Measurements from ENCODE around the gene PTPN13. TPM values are rescaled to one million over a fixed set of nuclear protein-coding genes. Genes with fewer than 3 reads are reported as not detected.

Gene PTPN13
- total RNA-seq, 1 donor from 2014 or later, result 38.9 TPM

DNA sequence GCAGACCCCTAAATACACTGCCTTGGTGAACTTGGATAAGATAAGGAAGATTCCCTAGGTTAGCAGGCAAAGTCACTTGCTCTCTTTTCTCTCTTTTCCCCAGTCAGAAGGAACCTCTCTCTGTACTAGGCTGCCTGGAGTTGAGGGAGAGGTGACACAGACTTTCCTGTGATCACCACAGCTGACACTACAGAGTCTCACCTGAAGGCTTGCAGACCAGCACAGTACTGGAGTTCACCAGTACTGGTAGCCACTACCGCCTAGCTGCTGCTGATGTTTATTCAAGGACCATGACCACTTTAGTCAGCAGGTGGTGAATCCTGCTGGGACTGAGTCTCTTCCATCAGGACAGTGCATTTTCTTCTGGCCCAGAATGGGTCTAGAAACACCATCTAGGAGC lies 63.3 kb downstream of the PTPN13 start:
- Mint-ChIP-seq H3K4me3 (ENCODE audit: unreplicated experiment) (no peak overlapping the region), H3K4me1 (ENCODE audit: low read depth) (peaks cover 13% of the 10 kb centered on the region), H3K27me3 (ENCODE audit: low read depth) (no peaks in the 10 kb centered on the region), H3K9me3 (ENCODE audit: low read depth) (peaks cover 30% of the 10 kb centered on the region), H3K27ac (ENCODE audit: unreplicated experiment) (no peak overlapping the region), H3K36me3 (ENCODE audit: low read depth) (peaks cover 29% of the 10 kb centered on the region)
- no peak for DNase-seq (ENCODE audit: low spot score)
- TF ChIP-seq, protein P1, sequence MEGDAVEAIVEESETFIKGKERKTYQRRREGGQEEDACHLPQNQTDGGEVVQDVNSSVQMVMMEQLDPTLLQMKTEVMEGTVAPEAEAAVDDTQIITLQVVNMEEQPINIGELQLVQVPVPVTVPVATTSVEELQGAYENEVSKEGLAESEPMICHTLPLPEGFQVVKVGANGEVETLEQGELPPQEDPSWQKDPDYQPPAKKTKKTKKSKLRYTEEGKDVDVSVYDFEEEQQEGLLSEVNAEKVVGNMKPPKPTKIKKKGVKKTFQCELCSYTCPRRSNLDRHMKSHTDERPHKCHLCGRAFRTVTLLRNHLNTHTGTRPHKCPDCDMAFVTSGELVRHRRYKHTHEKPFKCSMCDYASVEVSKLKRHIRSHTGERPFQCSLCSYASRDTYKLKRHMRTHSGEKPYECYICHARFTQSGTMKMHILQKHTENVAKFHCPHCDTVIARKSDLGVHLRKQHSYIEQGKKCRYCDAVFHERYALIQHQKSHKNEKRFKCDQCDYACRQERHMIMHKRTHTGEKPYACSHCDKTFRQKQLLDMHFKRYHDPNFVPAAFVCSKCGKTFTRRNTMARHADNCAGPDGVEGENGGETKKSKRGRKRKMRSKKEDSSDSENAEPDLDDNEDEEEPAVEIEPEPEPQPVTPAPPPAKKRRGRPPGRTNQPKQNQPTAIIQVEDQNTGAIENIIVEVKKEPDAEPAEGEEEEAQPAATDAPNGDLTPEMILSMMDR (IDR thresholded peaks at IDR 0.05), result no peak

DNA sequence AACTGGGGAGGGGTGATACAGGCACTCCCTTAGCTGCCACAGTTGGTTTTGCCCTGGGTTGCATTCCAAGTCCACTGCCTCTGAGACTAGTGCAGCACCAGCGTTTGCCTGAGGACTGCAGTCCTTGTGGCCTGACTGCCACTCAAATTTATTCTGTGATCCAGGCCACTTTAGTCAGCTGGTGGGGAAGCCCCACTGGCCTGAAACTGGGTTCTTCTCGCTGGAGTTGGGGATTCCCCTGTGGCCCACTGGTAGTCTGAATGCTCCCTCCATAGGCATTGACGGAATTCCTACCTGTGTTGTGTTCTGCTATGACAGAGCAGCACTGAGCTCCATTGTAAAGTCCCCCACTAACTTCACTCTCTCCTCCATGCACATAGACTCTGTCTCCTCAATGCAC lies 63.8 kb downstream of the PTPN13 start:
- TF ChIP-seq, protein P1 (IDR thresholded peaks at IDR 0.05), result no peak
- Mint-ChIP-seq H3K9me3 (ENCODE audit: low read depth) (peaks cover 25% of the 10 kb centered on the region), H3K4me1 (ENCODE audit: low read depth) (peaks cover 13% of the 10 kb centered on the region), H3K36me3 (ENCODE audit: low read depth) (peaks cover 25% of the 10 kb centered on the region), H3K27me3 (ENCODE audit: low read depth) (no peaks in the 10 kb centered on the region), H3K27ac (ENCODE audit: unreplicated experiment) (no peak overlapping the region), H3K4me3 (ENCODE audit: unreplicated experiment) (no peak overlapping the region)
- no peak for DNase-seq (ENCODE audit: low spot score)

DNA sequence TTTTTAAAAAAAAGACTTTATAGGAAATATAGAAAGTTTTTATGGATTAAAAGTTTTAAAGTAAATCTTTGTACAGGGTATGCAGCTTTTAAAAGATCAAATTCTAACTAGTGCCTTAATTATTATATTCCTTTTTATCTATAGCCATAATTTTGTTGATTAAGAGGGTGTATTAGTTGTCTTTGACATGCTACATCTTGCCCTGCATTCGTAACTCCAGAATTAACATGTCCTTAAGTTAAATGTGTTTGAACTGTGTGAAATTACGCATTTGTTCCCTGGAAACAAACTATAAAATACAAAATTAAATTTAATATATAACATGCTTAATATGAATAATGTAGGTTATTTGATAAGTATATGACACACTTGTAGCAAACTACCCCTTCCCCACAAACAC lies 66.3 kb downstream of the PTPN13 start:
- Mint-ChIP-seq H3K4me1 (ENCODE audit: low read depth) (peaks cover 13% of the 10 kb centered on the region), H3K36me3 (ENCODE audit: low read depth) (peaks cover 10% of the 10 kb centered on the region), H3K4me3 (ENCODE audit: unreplicated experiment) (no peak overlapping the region), H3K27ac (ENCODE audit: unreplicated experiment) (no peak overlapping the region), H3K27me3 (ENCODE audit: low read depth) (no peaks in the 10 kb centered on the region), H3K9me3 (ENCODE audit: low read depth) (peaks cover 12% of the 10 kb centered on the region)
- no peak for DNase-seq (ENCODE audit: low spot score)
- TF ChIP-seq, protein P1 (IDR thresholded peaks at IDR 0.05), result no peak

DNA sequence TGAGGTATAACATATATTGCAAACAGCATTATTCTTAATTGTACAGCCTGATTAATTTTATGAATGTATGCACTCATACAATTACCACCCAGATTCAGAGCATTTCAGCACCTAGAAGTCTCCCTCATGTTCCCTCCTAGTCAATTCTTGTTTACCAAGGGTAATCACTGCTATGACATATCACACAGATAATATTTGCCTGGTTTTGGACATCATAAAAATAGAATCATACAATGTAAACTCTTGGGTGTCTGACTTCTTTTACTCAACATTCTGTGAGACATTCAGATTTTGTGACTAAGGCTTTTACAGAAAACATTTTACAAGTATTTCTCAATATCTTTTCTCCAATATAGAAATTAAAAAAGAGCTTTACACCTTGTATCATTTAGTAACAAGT lies 66.9 kb downstream of the PTPN13 start:
- peaks cover 7% of the 10 kb centered on the region for H3K9me3 Mint-ChIP-seq (ENCODE audit: low read depth)
- no peak overlapping the region for H3K27ac Mint-ChIP-seq (ENCODE audit: unreplicated experiment)
- no peaks in the 10 kb centered on the region for H3K27me3 Mint-ChIP-seq (ENCODE audit: low read depth)
- H3K4me1 Mint-ChIP-seq (ENCODE audit: low read depth), result peaks cover 13% of the 10 kb centered on the region
- no peak overlapping the region for H3K4me3 Mint-ChIP-seq (ENCODE audit: unreplicated experiment)
- DNase-seq (ENCODE audit: low spot score), result no peak
- peaks cover 7% of the 10 kb centered on the region for H3K36me3 Mint-ChIP-seq (ENCODE audit: low read depth)
- TF ChIP-seq, protein P1 (IDR thresholded peaks at IDR 0.05), result no peak

DNA sequence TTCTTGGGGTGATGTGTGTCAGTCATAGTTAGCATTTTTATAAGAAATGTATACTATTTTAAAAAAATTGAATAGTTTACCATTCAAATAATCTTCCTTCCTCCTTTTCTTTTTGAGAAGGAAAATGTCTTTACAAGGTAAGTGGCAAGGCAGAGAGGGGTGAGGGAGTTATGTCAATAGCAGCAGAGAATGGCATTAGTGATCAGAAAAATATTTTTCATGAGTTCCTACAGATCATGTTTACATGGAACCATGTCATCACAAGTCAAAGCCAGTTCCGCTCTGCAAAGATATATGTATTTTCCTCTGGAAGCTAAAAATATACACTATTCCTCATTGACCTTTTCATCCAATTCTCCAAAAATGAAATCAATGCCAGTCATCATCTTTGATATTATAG lies 67.3 kb downstream of the PTPN13 start:
- Mint-ChIP-seq H3K27ac (ENCODE audit: unreplicated experiment) (peak overlapping the region; percentile 9), H3K4me1 (ENCODE audit: low read depth) (peaks cover 13% of the 10 kb centered on the region), H3K9me3 (ENCODE audit: low read depth) (peaks cover 7% of the 10 kb centered on the region), H3K27me3 (ENCODE audit: low read depth) (no peaks in the 10 kb centered on the region), H3K36me3 (ENCODE audit: low read depth) (peaks cover 7% of the 10 kb centered on the region), H3K4me3 (ENCODE audit: unreplicated experiment) (no peak overlapping the region)
- DNase-seq (ENCODE audit: low spot score), result no peak
- TF ChIP-seq, protein P1 (IDR thresholded peaks at IDR 0.05), result no peak
